ENCODE results near the gene PZP. TPM values are rescaled to one million over a fixed set of nuclear protein-coding genes. Genes with fewer than 3 reads are reported as not detected.
A peak's percentile ranks its signal among the peaks of the same experiment; 100 is the strongest.
"Not testable (repeated sequence)": the region's sequence is repeated elsewhere in the genome, so short reads cannot be mapped to it uniquely, and the experiment has no call there.

The PZP gene
- total and polyA plus RNA-seq, 2 experiments from 2014 or later: 0.92 TPM; not detected in 1

- no peak overlapping the region for H3K27ac ChIP-seq (ENCODE audit: low read depth)
- Mint-ChIP-seq H3K27ac (no peak overlapping the region), H3K9me3 (no peaks in the 10 kb centered on the region; the same call in 2 of the 3 replicates), H3K4me1 (peaks cover 7% of the 10 kb centered on the region), H3K36me3 (ENCODE audit: low read depth) (no peaks in the 10 kb centered on the region), H3K4me3 (no peak overlapping the region), H3K27me3 (ENCODE audit: insufficient read depth, low read depth, poor library complexity) (peaks cover 1% of the 10 kb centered on the region)
- H4K20me1 ChIP-seq (replicated peaks; ENCODE audit: insufficient read depth): no peaks in the 10 kb centered on the region
- no peaks in the 10 kb centered on the region for H3K9me2 ChIP-seq (ENCODE audit: insufficient read depth)
- DNase-seq (ENCODE audit: low spot score) (no peak), ATAC-seq (peak; percentile 38; the same call in 2 of the 3 replicates)
- TF ChIP-seq ETS1 (IDR thresholded peaks at IDR 0.05) (no peak), EZH2 (IDR thresholded peaks at IDR 0.05; ENCODE audit: low read depth, unreplicated experiment) (no peak), CREB1 (CRISPR knock-in tag; IDR thresholded peaks at IDR 0.05; ENCODE audit: low read depth) (no peak), STAT1 (IDR thresholded peaks at IDR 0.05; ENCODE audit: unreplicated experiment) (no peak), CTCF (conservative IDR thresholded peaks at IDR 0.05; ENCODE audit: low read depth in 2 of 2) (no peak), REST (IDR thresholded peaks at IDR 0.05; ENCODE audit: unreplicated experiment) (no peak), ZNF114 (CRISPR knock-in tag; IDR thresholded peaks at IDR 0.05) (no peak), ZNF331 (CRISPR knock-in tag; IDR thresholded peaks at IDR 0.05; ENCODE audit: low read depth) (no peak), POLR2AphosphoS5 (IDR thresholded peaks at IDR 0.05; ENCODE audit: low read depth) (no peak), EZH2phosphoT487 (IDR thresholded peaks at IDR 0.05; ENCODE audit: unreplicated experiment) (no peak), JUNB (IDR thresholded peaks at IDR 0.05; ENCODE audit: unreplicated experiment) (no peak)
- no peak overlapping the region for H2AFZ ChIP-seq
- peaks cover 9% of the 10 kb centered on the region; the same call in 1 of the 2 replicates for H3K4me1 ChIP-seq (ENCODE audit: insufficient read depth)
- no peaks in the 10 kb centered on the region for H3K36me3 ChIP-seq (ENCODE audit: insufficient read depth)
- H3K4me3 ChIP-seq: no peak overlapping the region
- no peaks in the 10 kb centered on the region for H3K79me2 ChIP-seq (replicated peaks; ENCODE audit: insufficient read depth)
- no peaks in the 10 kb centered on the region for H3F3A ChIP-seq (replicated peaks; ENCODE audit: low read depth)
- H3K27me3 ChIP-seq (ENCODE audit: insufficient read depth): no peaks in the 10 kb centered on the region
- H3K4me2 ChIP-seq: no peak overlapping the region
These were observed 45.3 kb upstream of the PZP start for GRCh38 chr12:9253464-9253863.

- H3K4me3 Mint-ChIP-seq; H3K4me3 ChIP-seq; ATAC-seq; H3F3A ChIP-seq (replicated peaks; ENCODE audit: low read depth); H2AFZ ChIP-seq; H3K79me2 ChIP-seq (replicated peaks; ENCODE audit: insufficient read depth); H3K4me1 Mint-ChIP-seq; H3K27ac Mint-ChIP-seq; H3K4me2 ChIP-seq; H3K4me1 ChIP-seq (ENCODE audit: insufficient read depth); H3K27ac ChIP-seq (ENCODE audit: low read depth); H3K27me3 Mint-ChIP-seq (ENCODE audit: insufficient read depth, low read depth, poor library complexity); H3K36me3 ChIP-seq (ENCODE audit: insufficient read depth); H3K27me3 ChIP-seq (ENCODE audit: insufficient read depth); H3K9me3 Mint-ChIP-seq; H4K20me1 ChIP-seq (replicated peaks; ENCODE audit: insufficient read depth); H3K36me3 Mint-ChIP-seq (ENCODE audit: low read depth); H3K9me2 ChIP-seq (ENCODE audit: insufficient read depth); DNase-seq (ENCODE audit: low spot score): not testable (repeated sequence)
These were observed 44.6 kb upstream of the PZP start for GRCh38 chr12:9252791-9253190.

Data from GM23338 (cell line).